Measurements from ENCODE around the gene RDM1.

- TF ChIP-seq POLR2AphosphoS5 (IDR thresholded peaks at IDR 0.05; ENCODE audit: low read depth), result no peak
- no peak for TF ChIP-seq CTCF (conservative IDR thresholded peaks at IDR 0.05; ENCODE audit: low read depth in 2 of 2)
- no peak for TF ChIP-seq EZH2 (IDR thresholded peaks at IDR 0.05; ENCODE audit: low read depth, unreplicated experiment)
- TF ChIP-seq EZH2phosphoT487 (IDR thresholded peaks at IDR 0.05; ENCODE audit: unreplicated experiment), result no peak
- no peak for TF ChIP-seq ETS1 (IDR thresholded peaks at IDR 0.05)
- no peak for TF ChIP-seq CREB1 (CRISPR knock-in tag; IDR thresholded peaks at IDR 0.05; ENCODE audit: low read depth)
These were observed 18.8 kb upstream of the RDM1 start for GRCh38 chr17:35949401-35949800.
